HepG2 (cell line): Measurements from ENCODE around the gene STX8. TPM values are rescaled to one million over a fixed set of nuclear protein-coding genes. Genes with fewer than 3 reads are reported as not detected.

Source experiments
- MIXL1 ChIP-seq: IDR thresholded peaks from 2 replicates; pipeline ENCODE4 v1.6.1; 2016
- MZF1 ChIP-seq: sonication (generic); formaldehyde crosslinking; IDR thresholded peaks from 2 replicates; pipeline ENCODE4 v1.8.1; 2023; ENCODE audit warnings: mild to moderate bottlenecking, missing genetic modification reagents, borderline replicate concordance
- NPAS2 ChIP-seq: sonication (generic); formaldehyde crosslinking; IDR thresholded peaks from 2 replicates; pipeline ENCODE4 v1.8.0; 2022; ENCODE audit warnings: mild to moderate bottlenecking, missing genetic modification reagents, borderline replicate concordance
- PITX1 ChIP-seq: sonication (generic); formaldehyde crosslinking; IDR thresholded peaks from 2 replicates; pipeline ENCODE4 v1.5.1; 2020; ENCODE audit warnings: mild to moderate bottlenecking, missing genetic modification reagents
- REL ChIP-seq: sonication (generic); formaldehyde crosslinking; conservative IDR thresholded peaks from 2 replicates; pipeline ENCODE4 v1.8.0; 2022; ENCODE audit warnings: mild to moderate bottlenecking, missing genetic modification reagents, moderate library complexity
- SALL1 ChIP-seq: sonication (generic); formaldehyde crosslinking; IDR thresholded peaks from 2 replicates; pipeline ENCODE4 v1.8.0; 2022; ENCODE audit warnings: mild to moderate bottlenecking, missing genetic modification reagents
- ZNF446 ChIP-seq: sonication (generic); formaldehyde crosslinking; IDR thresholded peaks from 2 replicates; pipeline ENCODE4 v1.5.0; 2020; ENCODE audit warnings: mild to moderate bottlenecking, missing genetic modification reagents
- ZNF510 ChIP-seq: sonication (generic); formaldehyde crosslinking; IDR thresholded peaks from 2 replicates; pipeline ENCODE4 v1.4.0; 2020; ENCODE audit warnings: low read depth, mild to moderate bottlenecking, missing genetic modification reagents
- ZNF513 ChIP-seq: sonication (generic); formaldehyde crosslinking; conservative IDR thresholded peaks from 2 replicates; pipeline ENCODE4 v1.5.0; 2020; ENCODE audit warnings: missing genetic modification reagents
- polyA plus RNA-seq, 8 experiments: library from polyadenylated mRNA; depleted of rRNA in 3 of 8; stranded (reverse) in 7 of 8; unstranded in 1 of 8; fragments of >200 nt; fragmentation: Illumina TruSeq in 4 of 8; extraction: Trizol in 4 of 8; gene quantifications; 2 replicates each; pipeline versions ENCODE4 v1.2.1 to v1.2.3, GENCODE V29; 2011 to 2016; ENCODE audit warnings: low read depth in 4 of 8, missing spikeins in 1 of 8, mixed read lengths in 1 of 8; ENCODE audit not compliant: insufficient read depth in 1 of 8
- total RNA-seq, 5 experiments: library from RNA; depleted of rRNA; stranded (reverse); fragments of >200 nt; fragmentation: Illumina TruSeq; extraction: Trizol; gene quantifications; 2 replicates each; pipeline ENCODE4 v1.2.3, GENCODE V29; 2016; ENCODE audit warnings: low read depth in 1 of 5
- TF ChIP-seq, protein P1 (sequence below): sonication (generic); formaldehyde crosslinking; IDR thresholded peaks from 2 replicates; pipeline ENCODE4 v1.5.0; 2020; ENCODE audit warnings: mild to moderate bottlenecking, missing genetic modification reagents, borderline replicate concordance
- TF ChIP-seq, protein P2 (sequence below): fragments of 450-650 bp; IDR thresholded peaks from 2 replicates; pipeline ENCODE4 v1.6.1; 2017; ENCODE audit warnings: mild to moderate bottlenecking

Gene STX8
- total and polyA plus RNA-seq, 2 of the 13 experiments (the other 11 are each of a cell fraction or from before 2014, with no cell fraction given), result 36.4 to 53.6 TPM

DNA sequence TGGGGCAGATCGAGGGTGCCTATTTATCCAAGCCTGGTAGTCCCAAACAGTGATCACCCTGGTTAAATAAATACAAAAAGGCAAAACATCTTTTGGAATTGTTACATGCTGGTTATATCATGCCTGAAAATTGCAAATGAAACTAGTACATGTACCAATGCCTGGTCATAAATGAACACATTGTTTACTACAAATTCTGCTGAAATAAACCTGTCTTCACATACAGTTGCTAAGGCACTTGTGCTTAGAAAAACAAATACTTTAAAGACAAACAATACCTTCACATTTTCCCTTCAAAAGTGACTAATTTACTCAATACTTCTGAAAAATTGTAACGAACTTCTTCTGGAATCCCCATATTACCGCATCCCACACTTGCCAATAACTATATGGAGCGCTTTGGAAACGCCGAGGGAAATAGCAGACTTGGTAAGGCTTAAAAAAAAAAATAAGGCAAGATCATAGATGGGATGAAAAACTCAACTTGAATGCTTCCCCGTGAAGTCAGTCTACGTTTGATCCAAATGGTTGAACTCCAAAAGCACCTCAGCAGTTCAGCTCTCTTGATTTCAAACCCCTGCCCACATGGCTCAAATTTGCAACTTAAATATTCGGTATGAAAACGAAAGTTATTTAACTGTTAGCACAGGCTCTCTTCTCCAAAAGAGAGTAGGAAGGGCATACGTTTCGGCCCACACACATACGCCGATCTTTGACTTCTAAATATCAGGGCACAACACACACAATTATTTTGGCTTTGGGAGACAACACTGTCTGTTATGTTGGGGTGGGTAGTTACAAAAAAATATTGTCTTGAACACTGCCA is 289.8 kb downstream of the STX8 start (continued):
- TF ChIP-seq, protein P1, sequence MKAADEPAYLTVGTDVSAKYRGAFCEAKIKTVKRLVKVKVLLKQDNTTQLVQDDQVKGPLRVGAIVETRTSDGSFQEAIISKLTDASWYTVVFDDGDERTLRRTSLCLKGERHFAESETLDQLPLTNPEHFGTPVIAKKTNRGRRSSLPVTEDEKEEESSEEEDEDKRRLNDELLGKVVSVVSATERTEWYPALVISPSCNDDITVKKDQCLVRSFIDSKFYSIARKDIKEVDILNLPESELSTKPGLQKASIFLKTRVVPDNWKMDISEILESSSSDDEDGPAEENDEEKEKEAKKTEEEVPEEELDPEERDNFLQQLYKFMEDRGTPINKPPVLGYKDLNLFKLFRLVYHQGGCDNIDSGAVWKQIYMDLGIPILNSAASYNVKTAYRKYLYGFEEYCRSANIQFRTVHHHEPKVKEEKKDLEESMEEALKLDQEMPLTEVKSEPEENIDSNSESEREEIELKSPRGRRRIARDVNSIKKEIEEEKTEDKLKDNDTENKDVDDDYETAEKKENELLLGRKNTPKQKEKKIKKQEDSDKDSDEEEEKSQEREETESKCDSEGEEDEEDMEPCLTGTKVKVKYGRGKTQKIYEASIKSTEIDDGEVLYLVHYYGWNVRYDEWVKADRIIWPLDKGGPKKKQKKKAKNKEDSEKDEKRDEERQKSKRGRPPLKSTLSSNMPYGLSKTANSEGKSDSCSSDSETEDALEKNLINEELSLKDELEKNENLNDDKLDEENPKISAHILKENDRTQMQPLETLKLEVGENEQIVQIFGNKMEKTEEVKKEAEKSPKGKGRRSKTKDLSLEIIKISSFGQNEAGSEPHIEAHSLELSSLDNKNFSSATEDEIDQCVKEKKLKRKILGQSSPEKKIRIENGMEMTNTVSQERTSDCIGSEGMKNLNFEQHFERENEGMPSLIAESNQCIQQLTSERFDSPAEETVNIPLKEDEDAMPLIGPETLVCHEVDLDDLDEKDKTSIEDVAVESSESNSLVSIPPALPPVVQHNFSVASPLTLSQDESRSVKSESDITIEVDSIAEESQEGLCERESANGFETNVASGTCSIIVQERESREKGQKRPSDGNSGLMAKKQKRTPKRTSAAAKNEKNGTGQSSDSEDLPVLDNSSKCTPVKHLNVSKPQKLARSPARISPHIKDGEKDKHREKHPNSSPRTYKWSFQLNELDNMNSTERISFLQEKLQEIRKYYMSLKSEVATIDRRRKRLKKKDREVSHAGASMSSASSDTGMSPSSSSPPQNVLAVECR (CRISPR knock-in tag), result no peak
- TF ChIP-seq PITX1 (CRISPR knock-in tag), result no peak
- TF ChIP-seq ZNF510 (CRISPR knock-in tag), result no peak
- TF ChIP-seq SALL1 (CRISPR knock-in tag), result no peak
- TF ChIP-seq ZNF513 (CRISPR knock-in tag), result no peak
- TF ChIP-seq, protein P2, sequence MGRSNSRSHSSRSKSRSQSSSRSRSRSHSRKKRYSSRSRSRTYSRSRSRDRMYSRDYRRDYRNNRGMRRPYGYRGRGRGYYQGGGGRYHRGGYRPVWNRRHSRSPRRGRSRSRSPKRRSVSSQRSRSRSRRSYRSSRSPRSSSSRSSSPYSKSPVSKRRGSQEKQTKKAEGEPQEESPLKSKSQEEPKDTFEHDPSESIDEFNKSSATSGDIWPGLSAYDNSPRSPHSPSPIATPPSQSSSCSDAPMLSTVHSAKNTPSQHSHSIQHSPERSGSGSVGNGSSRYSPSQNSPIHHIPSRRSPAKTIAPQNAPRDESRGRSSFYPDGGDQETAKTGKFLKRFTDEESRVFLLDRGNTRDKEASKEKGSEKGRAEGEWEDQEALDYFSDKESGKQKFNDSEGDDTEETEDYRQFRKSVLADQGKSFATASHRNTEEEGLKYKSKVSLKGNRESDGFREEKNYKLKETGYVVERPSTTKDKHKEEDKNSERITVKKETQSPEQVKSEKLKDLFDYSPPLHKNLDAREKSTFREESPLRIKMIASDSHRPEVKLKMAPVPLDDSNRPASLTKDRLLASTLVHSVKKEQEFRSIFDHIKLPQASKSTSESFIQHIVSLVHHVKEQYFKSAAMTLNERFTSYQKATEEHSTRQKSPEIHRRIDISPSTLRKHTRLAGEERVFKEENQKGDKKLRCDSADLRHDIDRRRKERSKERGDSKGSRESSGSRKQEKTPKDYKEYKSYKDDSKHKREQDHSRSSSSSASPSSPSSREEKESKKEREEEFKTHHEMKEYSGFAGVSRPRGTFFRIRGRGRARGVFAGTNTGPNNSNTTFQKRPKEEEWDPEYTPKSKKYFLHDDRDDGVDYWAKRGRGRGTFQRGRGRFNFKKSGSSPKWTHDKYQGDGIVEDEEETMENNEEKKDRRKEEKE, result no peak
- TF ChIP-seq NPAS2, result no peak
- TF ChIP-seq REL (CRISPR knock-in tag), result no peak
- no peak for TF ChIP-seq MZF1 (CRISPR knock-in tag)
- no peak for TF ChIP-seq ZNF446 (CRISPR knock-in tag)
- TF ChIP-seq MIXL1 (CRISPR knock-in tag), result no peak
